Hepatocyte (in vitro differentiated cells): ENCODE data around the gene GPR65. TPM values are rescaled to one million over a fixed set of nuclear protein-coding genes. Genes with fewer than 3 reads are reported as not detected.
A peak's percentile ranks its signal among the peaks of the same experiment; 100 is the strongest.

Experiments
- DNase-seq: peaks from one replicate; pipeline ENCODE4 v3.0.0-alpha.2; 2016; ENCODE audit warnings: low spot score
- H2AFZ ChIP-seq: fragments of 200-600 bp; sonication (generic); 2 replicates; pipeline ENCODE4 v1.6.0; 2016; ENCODE audit warnings: antibody characterized with exemption, mild to moderate bottlenecking
- H3K27ac ChIP-seq: fragments of 200-600 bp; sonication (generic); 2 replicates; pipeline ENCODE4 v1.5.1; 2016; ENCODE audit warnings: mild to moderate bottlenecking
- H3K27me3 ChIP-seq: fragments of 200-600 bp; sonication (generic); 2 replicates; pipeline ENCODE4 v1.6.1; 2016
- H3K36me3 ChIP-seq: fragments of 200-600 bp; sonication (generic); replicated peaks from 2 replicates; pipeline ENCODE4 v1.5.1; 2016; ENCODE audit warnings: low read depth; ENCODE audit not compliant: insufficient read depth
- H3K4me1 ChIP-seq: fragments of 200-600 bp; sonication (generic); 2 replicates; pipeline ENCODE4 v1.5.1; 2016; ENCODE audit warnings: mild to moderate bottlenecking, moderate library complexity; ENCODE audit not compliant: insufficient read depth
- H3K4me2 ChIP-seq: fragments of 200-600 bp; sonication (generic); 2 replicates; pipeline ENCODE4 v1.6.0; 2016
- H3K4me3 ChIP-seq: fragments of 200-600 bp; sonication (generic); 2 replicates; pipeline ENCODE4 v1.5.1; 2016; ENCODE audit warnings: mild to moderate bottlenecking
- H3K79me2 ChIP-seq: fragments of 200-600 bp; sonication (generic); 2 replicates; pipeline ENCODE4 v1.6.0; 2017; ENCODE audit warnings: mild to moderate bottlenecking
- H3K9me2 ChIP-seq: fragments of 200-600 bp; sonication (generic); replicated peaks from 2 replicates; pipeline ENCODE4 v1.6.0; 2017; ENCODE audit warnings: mild to moderate bottlenecking; ENCODE audit not compliant: insufficient read depth
- H3K9me3 ChIP-seq: fragments of 200-600 bp; sonication (generic); 2 replicates; pipeline ENCODE4 v1.5.1; 2016; ENCODE audit warnings: low read depth, mild to moderate bottlenecking
- H4K20me1 ChIP-seq: fragments of 200-600 bp; sonication (generic); 2 replicates; pipeline ENCODE4 v1.6.0; 2016; ENCODE audit warnings: mild to moderate bottlenecking; ENCODE audit not compliant: insufficient read depth, poor library complexity, severe bottlenecking
- CTCF ChIP-seq: fragments of 200-600 bp; sonication (generic); IDR thresholded peaks from 2 replicates; pipeline ENCODE4 v1.5.1; 2016; ENCODE audit warnings: antibody characterized with exemption, mild to moderate bottlenecking; ENCODE audit not compliant: poor library complexity
- EZH2 ChIP-seq: fragments of 200-600 bp; sonication (generic); IDR thresholded peaks from 2 replicates; pipeline ENCODE4 v1.6.1; 2016; ENCODE audit warnings: antibody characterized with exemption, mild to moderate bottlenecking, borderline replicate concordance
- EZH2phosphoT487 ChIP-seq: fragments of 200-600 bp; sonication (generic); IDR thresholded peaks from one replicate; pipeline ENCODE4 v1.6.1; 2018; ENCODE audit warnings: antibody characterized with exemption, mild to moderate bottlenecking, low read depth, moderate library complexity; ENCODE audit not compliant: unreplicated experiment, severe bottlenecking
- WGBS: methylation state at CpG from one replicate; pipeline ENCODE4 v1.1.6; 2016; ENCODE audit warnings: low lambda C conversion rate; ENCODE audit errors: missing lambda C conversion rate; 5-methylcytosine and 5-hydroxymethylcytosine counted together
- polyA plus RNA-seq: library from polyadenylated mRNA; unstranded; fragments of >200 nt; fragmentation: Nextera tagmentation; extraction: Ambion mirVana; gene quantifications from 2 replicates; pipeline ENCODE4 v1.2.1, GENCODE V29; 2016
- total RNA-seq: library from RNA; depleted of rRNA; stranded (reverse); fragments of >200 nt; gene quantifications from 2 replicates; pipeline ENCODE4 v1.2.3, GENCODE V29; 2014

Gene GPR65
- total and polyA plus RNA-seq, 2 experiments from 2014 or later, result 0.10 to 0.13 TPM

- H3K36me3 ChIP-seq, result no peaks in the 10 kb centered on the region
- H3K27me3 ChIP-seq, result no peaks in the 10 kb centered on the region
- WGBS, result 63% methylated on average over 1 of the region's 1 CpG
- no peaks in the 10 kb centered on the region for H3K79me2 ChIP-seq
- no peak overlapping the region for H3K4me3 ChIP-seq
- no peaks in the 10 kb centered on the region for H4K20me1 ChIP-seq
- no peaks in the 10 kb centered on the region for H3K9me2 ChIP-seq
- no peak overlapping the region for H2AFZ ChIP-seq
- TF ChIP-seq EZH2 (no peak), EZH2phosphoT487 (no peak), CTCF (no peak)
- peak overlapping the region; percentile 90 for H3K27ac ChIP-seq
- peak overlapping the region; percentile 32 for H3K4me2 ChIP-seq
- DNase-seq, result no peak
- no peaks in the 10 kb centered on the region for H3K9me3 ChIP-seq
- H3K4me1 ChIP-seq, result peaks cover 12% of the 10 kb centered on the region
Measured at GRCh38 chr14:88044444-88044758, 39.5 kb downstream of the GPR65 start.

DNA sequence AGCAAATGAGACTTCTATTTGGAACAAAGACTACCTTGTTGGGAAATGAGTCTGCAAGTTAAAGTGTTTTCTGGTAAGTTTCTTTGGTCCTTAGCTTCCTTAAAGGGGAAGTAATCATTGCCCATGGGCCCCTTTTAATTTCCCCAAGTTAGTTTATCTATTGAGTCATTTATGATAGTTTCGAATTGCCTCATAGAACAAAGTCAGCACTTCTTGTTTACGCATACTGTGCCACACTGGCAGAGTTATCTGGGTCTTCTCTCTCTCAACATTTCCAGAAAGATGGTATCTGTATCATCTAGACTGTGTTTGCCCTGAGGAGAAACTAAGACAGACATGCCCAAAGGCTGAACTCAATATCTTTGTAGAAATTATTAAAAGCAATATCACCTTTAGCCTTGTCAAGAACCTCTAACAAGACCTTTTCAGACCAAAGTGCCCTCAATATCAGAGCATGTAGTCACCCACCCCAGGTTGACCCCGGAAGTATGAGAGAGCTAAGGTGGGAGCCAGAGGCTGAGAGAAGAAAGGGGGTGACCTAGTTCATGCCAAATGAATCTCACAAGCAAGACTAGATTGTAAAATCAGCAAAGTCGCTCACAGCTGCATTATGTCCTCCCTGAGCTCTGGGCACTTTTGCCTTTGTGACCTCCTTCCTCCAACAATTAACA, 40.0 kb downstream of the GPR65 start:
- H3K9me3 ChIP-seq, result no peaks in the 10 kb centered on the region
- no peaks in the 10 kb centered on the region for H3K9me2 ChIP-seq
- H2AFZ ChIP-seq, result no peak overlapping the region
- peaks cover 12% of the 10 kb centered on the region for H3K4me1 ChIP-seq
- 64% methylated on average over 4 of the region's 4 CpGs for WGBS
- H3K27me3 ChIP-seq, result no peaks in the 10 kb centered on the region
- TF ChIP-seq EZH2phosphoT487 (no peak), EZH2 (no peak), CTCF (no peak)
- H3K79me2 ChIP-seq, result no peaks in the 10 kb centered on the region
- no peaks in the 10 kb centered on the region for H4K20me1 ChIP-seq
- peak overlapping the region; percentile 32 for H3K4me2 ChIP-seq
- peak overlapping the region; percentile 90 for H3K27ac ChIP-seq
- peak; percentile 39 for DNase-seq
- no peaks in the 10 kb centered on the region for H3K36me3 ChIP-seq
- H3K4me3 ChIP-seq, result no peak overlapping the region

GRCh38 chr14:88045705-88046104, 40.8 kb downstream of the GPR65 start:
- DNase-seq, result no peak
- peak overlapping the region; percentile 90 for H3K27ac ChIP-seq

More at GRCh38 chr14:88045705-88046104, 40.8 kb downstream of the GPR65 start:
- Histone ChIP-seq H3K4me1 (peaks cover 12% of the 10 kb centered on the region), H3K79me2 (no peaks in the 10 kb centered on the region), H3K4me3 (no peak overlapping the region), H3K9me3 (no peaks in the 10 kb centered on the region), H4K20me1 (no peaks in the 10 kb centered on the region), H3K9me2 (no peaks in the 10 kb centered on the region), H2AFZ (no peak overlapping the region), H3K4me2 (no peak overlapping the region), H3K36me3 (no peaks in the 10 kb centered on the region), H3K27me3 (no peaks in the 10 kb centered on the region)
- no peak for TF ChIP-seq CTCF
- no peak for TF ChIP-seq EZH2
- no peak for TF ChIP-seq EZH2phosphoT487
- WGBS, result 94% methylated on average over 3 of the region's 3 CpGs
